GM23248 (cell line): Measurements from ENCODE around the gene ZNF837. TPM values are rescaled to one million over a fixed set of nuclear protein-coding genes. Genes with fewer than 3 reads are reported as not detected.
A peak's percentile ranks its signal among the peaks of the same experiment; 100 is the strongest.

Source experiments
- DNase-seq: peaks from one replicate; pipeline ENCODE4 v3.0.0-alpha.2; 2015
- H2AFZ ChIP-seq: fragments of 200-600 bp; sonication (generic); 2 replicates; pipeline ENCODE4 v1.6.1; 2016; ENCODE audit warnings: antibody characterized with exemption
- H3F3A ChIP-seq: fragments of 200-600 bp; sonication (generic); 2 replicates; pipeline ENCODE4 v1.6.1; 2016; ENCODE audit warnings: mild to moderate bottlenecking, antibody characterized with exemption, mixed run types; ENCODE audit not compliant: insufficient read depth
- H3K27ac ChIP-seq: fragments of 200-600 bp; sonication (generic); 2 replicates; pipeline ENCODE4 v1.5.1; 2016; ENCODE audit warnings: mild to moderate bottlenecking
- H3K27me3 ChIP-seq: fragments of 200-600 bp; sonication (generic); replicated peaks from 2 replicates; pipeline ENCODE4 v1.6.1; 2016; ENCODE audit warnings: mild to moderate bottlenecking; ENCODE audit not compliant: insufficient read depth
- H3K36me3 ChIP-seq: fragments of 200-600 bp; sonication (generic); 2 replicates; pipeline ENCODE4 v1.6.1; 2016; ENCODE audit warnings: low read depth, mild to moderate bottlenecking
- H3K4me1 ChIP-seq: fragments of 200-600 bp; sonication (generic); 2 replicates; pipeline ENCODE4 v1.6.1; 2016; ENCODE audit warnings: mild to moderate bottlenecking; ENCODE audit not compliant: insufficient read depth
- H3K4me2 ChIP-seq: fragments of 200-600 bp; sonication (generic); one replicate; pipeline ENCODE4 v1.6.1; 2016; ENCODE audit warnings: mild to moderate bottlenecking; ENCODE audit not compliant: unreplicated experiment
- H3K4me3 ChIP-seq: fragments of 200-600 bp; sonication (generic); 2 replicates; pipeline ENCODE4 v1.5.1; 2016; ENCODE audit warnings: mild to moderate bottlenecking
- H3K79me2 ChIP-seq: fragments of 200-600 bp; sonication (generic); 2 replicates; pipeline ENCODE4 v1.6.1; 2016; ENCODE audit warnings: mild to moderate bottlenecking; ENCODE audit not compliant: insufficient read depth
- H3K9ac ChIP-seq: fragments of 200-600 bp; sonication (generic); 2 replicates; pipeline ENCODE4 v1.6.1; 2016; ENCODE audit warnings: mild to moderate bottlenecking
- H3K9me2 ChIP-seq: fragments of 200-600 bp; sonication (generic); 2 replicates; pipeline ENCODE4 v1.6.1; 2016; ENCODE audit warnings: mixed run types, mild to moderate bottlenecking, moderate library complexity; ENCODE audit not compliant: insufficient read depth
- H3K9me3 ChIP-seq: fragments of 200-600 bp; sonication (generic); one replicate; pipeline ENCODE4 v1.6.1; 2017; ENCODE audit warnings: low read depth
- H4K20me1 ChIP-seq: fragments of 200-600 bp; sonication (generic); 2 replicates; pipeline ENCODE4 v1.6.0; 2016; ENCODE audit not compliant: insufficient read depth
- EZH2 ChIP-seq: fragments of 200-600 bp; sonication (generic); IDR thresholded peaks from 2 replicates; pipeline ENCODE4 v1.6.1; 2018; ENCODE audit warnings: antibody characterized with exemption, mild to moderate bottlenecking; ENCODE audit not compliant: insufficient read depth, poor library complexity, severe bottlenecking
- EZH2phosphoT487 ChIP-seq: fragments of 200-600 bp; sonication (generic); IDR thresholded peaks from 2 replicates; pipeline ENCODE4 v1.6.1; 2018; ENCODE audit warnings: antibody characterized with exemption, moderate library complexity, mild to moderate bottlenecking, low read depth; ENCODE audit not compliant: insufficient read depth
- WGBS, 2 experiments: methylation state at CpG; one replicate each; pipeline ENCODE4 v1.1.6; 2015 to 2017; ENCODE audit warnings: low lambda C conversion rate in 2 of 2, low coverage in 1 of 2; ENCODE audit errors: missing lambda C conversion rate in 2 of 2; 5-methylcytosine and 5-hydroxymethylcytosine counted together
- in situ Hi-C: fragments of 300-500 bp; cut with MboI; formaldehyde crosslinking; loops from 2 replicates; pipeline ENCODE4 v1.15.0; 2020
- polyA plus RNA-seq: library from polyadenylated mRNA; unstranded; fragments of >200 nt; fragmentation: Nextera tagmentation; extraction: Ambion mirVana; gene quantifications from 2 replicates; pipeline ENCODE4 v1.2.1, GENCODE V29; 2016
- total RNA-seq: library from RNA; depleted of rRNA; stranded (reverse); fragments of >200 nt; shearing (Covaris generic); gene quantifications from 2 replicates; pipeline ENCODE4 v1.2.3, GENCODE V29; 2014

ZNF837 gene
- total and polyA plus RNA-seq, 2 experiments from 2014 or later, result 1.4 to 5.3 TPM

DNA sequence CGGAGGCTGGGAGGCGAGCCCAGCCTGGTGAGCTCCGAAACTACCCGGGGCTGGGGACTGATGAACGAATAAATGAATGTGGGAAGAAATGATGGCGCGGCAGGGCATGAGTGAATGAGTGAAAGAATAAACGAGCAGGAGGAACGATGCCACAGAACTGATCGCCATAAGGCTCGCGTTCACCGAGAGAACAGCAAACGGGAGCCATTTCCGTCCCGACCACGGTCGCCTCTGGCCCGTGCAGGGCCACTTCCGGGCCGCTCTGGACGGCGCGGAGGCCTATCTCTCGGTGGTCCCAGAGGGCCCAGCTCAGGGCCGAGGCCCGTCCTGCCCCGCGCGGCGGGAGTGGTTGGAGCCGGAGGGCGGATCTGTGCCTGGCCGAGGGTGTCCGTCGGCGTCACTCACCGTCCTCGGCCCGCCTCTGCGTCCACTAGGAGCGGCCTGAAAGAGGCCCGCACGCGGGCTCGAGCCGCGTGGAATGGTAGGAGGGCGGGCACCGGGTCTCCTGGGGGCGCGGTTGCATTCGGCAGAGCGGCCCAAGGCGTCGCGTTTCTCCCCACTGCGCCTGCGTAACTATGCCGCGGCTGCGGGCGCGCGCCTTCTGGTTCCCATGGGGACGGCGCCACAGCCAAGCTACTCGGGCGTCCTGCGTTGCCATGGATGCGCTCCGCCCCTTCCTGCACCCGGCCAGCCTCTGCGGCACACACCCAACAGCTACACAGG lies 18.4 kb downstream of the ZNF837 start, which contains the start of gene ZNF497:
Gene ZNF497 (minus strand): TSS at position 480 of the 723 bp plus-strand sequence. CDS start 5,116 bp downstream, outside the sequence.
- TF ChIP-seq EZH2, result no peak
- TF ChIP-seq EZH2phosphoT487, result no peak
- 1% methylated on average over 63 to 69 of the region's 74 CpGs for WGBS, 2 experiments
- in situ Hi-C loops, result no loop called here
- Histone ChIP-seq H3K4me1 (peaks cover 4% of the 10 kb centered on the region; the same call in 1 of the 2 replicates), H2AFZ (peak within 1 kb of the TSS; percentile 95), H3K9me3 (no peaks in the 10 kb centered on the region), H3K9ac (peak within 1 kb of the TSS; percentile 88), H3K9me2 (no peaks in the 10 kb centered on the region), H3F3A (peaks cover 11% of the 10 kb centered on the region; the same call in 1 of the 2 replicates), H3K27me3 (no peaks in the 10 kb centered on the region), H3K27ac (peak within 1 kb of the TSS; percentile 90), H4K20me1 (no peaks in the 10 kb centered on the region), H3K4me3 (peak within 1 kb of the TSS; percentile 73), H3K4me2 (peak within 1 kb of the TSS; percentile 82), H3K36me3 (no peaks in the 10 kb centered on the region), H3K79me2 (no peaks in the 10 kb centered on the region)
- peak; percentile 98 for DNase-seq

DNA sequence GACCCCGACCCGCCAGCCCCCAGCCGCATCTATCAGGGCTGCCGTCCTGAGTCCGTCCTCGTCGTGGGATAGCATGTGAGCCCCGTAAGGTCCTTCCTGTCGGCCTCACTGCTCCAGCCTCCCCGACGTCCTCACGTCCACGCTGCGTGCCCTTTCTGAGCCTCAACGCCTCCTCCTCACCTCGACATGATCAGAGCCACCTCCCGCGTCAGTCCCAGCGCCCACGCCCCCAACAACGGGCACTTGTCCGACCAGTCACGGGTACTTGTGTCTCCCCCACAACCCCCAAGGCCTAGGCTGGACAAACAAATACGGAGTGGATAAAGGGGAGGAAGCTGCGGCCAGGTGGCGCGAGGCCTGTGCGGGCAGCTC lies 18.9 kb downstream of the ZNF837 start:
- Histone ChIP-seq H3K4me3 (peak overlapping the region; percentile 73), H3F3A (peaks cover 11% of the 10 kb centered on the region; the same call in 1 of the 2 replicates), H4K20me1 (no peaks in the 10 kb centered on the region), H3K27me3 (no peaks in the 10 kb centered on the region), H3K4me1 (peaks cover 4% of the 10 kb centered on the region; the same call in 1 of the 2 replicates), H3K4me2 (peak overlapping the region; percentile 82), H3K79me2 (no peaks in the 10 kb centered on the region), H3K9me2 (no peaks in the 10 kb centered on the region), H3K9me3 (no peaks in the 10 kb centered on the region), H2AFZ (peak overlapping the region; percentile 95), H3K36me3 (no peaks in the 10 kb centered on the region), H3K9ac (peak overlapping the region; percentile 88), H3K27ac (peak overlapping the region; percentile 90)
- no peak for DNase-seq
- TF ChIP-seq EZH2, result no peak
- TF ChIP-seq EZH2phosphoT487, result no peak
- in situ Hi-C loops, result no loop called here
- 6 to 10% methylated on average over 27 to 28 of the region's 28 CpGs for WGBS, 2 experiments

DNA sequence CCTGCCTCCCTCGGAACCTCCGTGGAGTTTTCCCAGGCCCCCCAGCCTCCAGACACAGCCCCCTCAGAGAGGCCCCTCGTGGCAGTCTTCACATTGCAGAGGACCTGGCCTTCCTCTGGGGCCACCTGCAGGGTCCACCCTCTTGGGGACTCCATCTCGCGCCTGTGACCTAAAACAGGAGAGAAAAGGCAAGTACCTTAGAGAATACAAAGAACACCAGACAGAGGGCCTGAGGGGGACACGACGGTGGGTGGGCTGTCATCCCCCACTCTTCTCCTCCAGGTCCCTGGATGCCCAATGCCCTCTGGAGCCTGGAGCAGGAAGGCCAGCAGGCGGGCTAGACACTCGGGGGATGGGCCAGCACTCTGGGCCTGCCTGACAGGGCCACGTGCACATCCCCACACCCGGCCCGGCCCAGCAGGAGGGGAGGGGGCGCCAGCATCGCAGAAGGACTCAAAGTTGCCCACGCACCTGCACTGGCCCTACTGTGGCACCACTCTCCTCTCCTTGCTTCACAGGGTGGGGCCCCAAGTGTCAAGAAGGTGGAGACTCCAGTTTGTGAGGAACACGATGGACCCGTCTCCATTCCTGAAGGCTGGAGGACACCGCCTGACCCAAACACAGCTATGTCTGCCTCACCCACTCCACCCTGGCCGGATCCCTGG lies 23.2 kb downstream of the ZNF837 start:
- Histone ChIP-seq H3K27ac (no peak overlapping the region), H3K9me2 (no peaks in the 10 kb centered on the region), H3K36me3 (no peaks in the 10 kb centered on the region), H3F3A (peaks cover 20% of the 10 kb centered on the region; the same call in 1 of the 2 replicates), H2AFZ (no peak overlapping the region), H3K4me1 (peaks cover 4% of the 10 kb centered on the region; the same call in 1 of the 2 replicates), H4K20me1 (no peaks in the 10 kb centered on the region), H3K4me3 (no peak overlapping the region), H3K79me2 (no peaks in the 10 kb centered on the region), H3K4me2 (no peak overlapping the region), H3K9ac (no peak overlapping the region), H3K9me3 (no peaks in the 10 kb centered on the region), H3K27me3 (no peaks in the 10 kb centered on the region)
- TF ChIP-seq EZH2phosphoT487 (no peak), EZH2 (no peak)
- in situ Hi-C loops, result no loop called here
- no peak for DNase-seq
- 50 to 59% methylated on average over 19 of the region's 19 CpGs for WGBS, 2 experiments

DNA sequence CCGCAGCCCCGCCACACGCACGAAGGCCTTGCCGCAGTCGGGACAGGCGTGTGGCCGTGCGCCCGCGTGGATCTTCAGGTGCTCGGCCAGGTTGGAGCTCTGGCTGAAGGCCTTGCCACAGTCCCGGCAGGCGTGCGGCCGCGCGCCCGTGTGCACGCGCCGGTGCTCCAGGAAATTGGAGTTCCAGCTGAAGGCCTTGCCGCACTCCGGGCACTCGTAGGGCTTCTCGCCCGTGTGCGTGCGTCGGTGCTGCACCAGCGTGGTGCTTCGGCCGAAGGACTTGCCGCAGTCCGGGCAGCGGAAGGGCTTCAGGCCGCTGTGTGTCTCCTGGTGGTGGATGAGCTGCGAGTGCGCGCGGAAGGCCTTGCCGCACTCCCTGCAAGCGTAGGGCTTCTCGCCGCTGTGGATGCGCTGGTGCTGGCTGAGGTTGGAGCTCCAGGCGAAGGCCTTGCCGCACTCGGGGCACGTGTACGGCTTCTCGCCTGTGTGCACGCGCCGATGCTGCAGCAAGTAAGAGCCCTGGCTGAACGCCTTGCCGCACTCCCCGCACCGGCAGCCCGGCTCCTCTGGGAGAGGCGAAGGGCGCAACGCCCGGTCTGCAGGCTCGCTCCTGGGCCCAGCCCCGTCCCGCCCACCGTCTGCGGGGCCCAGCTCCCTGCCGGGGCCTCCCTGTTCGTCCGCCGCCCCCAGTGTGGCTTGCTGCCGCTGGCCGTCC lies 23.9 kb downstream of the ZNF837 start:
- in situ Hi-C loops, result no loop called here
- Histone ChIP-seq H3K9me2 (no peaks in the 10 kb centered on the region), H3K27me3 (no peaks in the 10 kb centered on the region), H2AFZ (no peak overlapping the region), H3K36me3 (no peaks in the 10 kb centered on the region), H4K20me1 (no peaks in the 10 kb centered on the region), H3K27ac (no peak overlapping the region), H3K4me1 (peaks cover 4% of the 10 kb centered on the region; the same call in 1 of the 2 replicates), H3K4me2 (no peak overlapping the region), H3K9ac (no peak overlapping the region), H3K9me3 (no peaks in the 10 kb centered on the region), H3K4me3 (peak overlapping the region; percentile 50), H3K79me2 (no peaks in the 10 kb centered on the region), H3F3A (peaks cover 20% of the 10 kb centered on the region; the same call in 1 of the 2 replicates)
- TF ChIP-seq EZH2 (no peak), EZH2phosphoT487 (no peak)
- peak; percentile 40 for DNase-seq
- whole genome bisulfite sequencing, 2 experiments, result 15 to 19% methylated on average over 40 to 59 of the region's 75 CpGs
